GM19468 (cell line): Measurements from ENCODE around the gene ACTMAP.

Experiments
- ATAC-seq: cut with Tn5 transposase; IDR thresholded peaks from one replicate; pipeline ENCODE4 v1.9.1; 2021; ENCODE audit warnings: mild to moderate bottlenecking, moderate library complexity, moderate number of reproducible peaks; ENCODE audit not compliant: unreplicated experiment; ENCODE audit errors: extremely low read depth

ACTMAP gene

DNA sequence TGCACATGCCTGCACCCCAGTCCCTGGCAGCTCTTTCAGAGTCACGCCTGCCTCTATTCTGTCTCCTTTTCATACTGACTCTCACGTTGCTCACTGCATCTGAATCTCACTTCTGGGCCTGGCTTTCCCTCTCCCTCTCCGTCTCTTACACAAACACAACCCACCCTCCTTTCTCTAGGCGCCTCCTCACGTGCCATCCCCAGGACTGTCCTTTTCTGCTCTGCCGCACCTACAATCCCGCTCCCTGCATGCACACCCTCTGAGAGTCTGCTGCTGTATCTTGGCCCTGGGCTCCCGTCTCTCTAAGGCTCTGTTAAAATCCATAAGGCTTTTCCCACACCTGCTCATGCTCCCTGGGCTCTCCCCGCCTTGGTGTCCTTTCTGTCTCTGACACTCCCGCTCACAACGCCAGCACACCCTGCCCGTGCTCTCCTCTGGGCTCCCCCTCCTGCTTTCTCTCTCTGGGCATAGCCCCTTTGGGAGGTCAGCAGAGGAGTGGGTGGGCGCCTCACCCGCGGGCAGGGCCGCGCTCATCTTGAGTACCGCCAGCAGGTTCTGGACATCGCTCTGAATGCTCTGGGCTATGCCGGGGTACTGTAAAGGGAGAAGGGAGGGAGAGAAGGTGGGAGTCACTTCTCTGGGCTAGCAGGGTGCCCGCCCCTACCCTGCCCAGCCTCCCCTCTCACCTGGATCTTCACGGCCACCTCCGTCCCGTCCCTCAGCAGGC lies 47.1 kb downstream of the ACTMAP start:
- ATAC-seq = no peak

DNA sequence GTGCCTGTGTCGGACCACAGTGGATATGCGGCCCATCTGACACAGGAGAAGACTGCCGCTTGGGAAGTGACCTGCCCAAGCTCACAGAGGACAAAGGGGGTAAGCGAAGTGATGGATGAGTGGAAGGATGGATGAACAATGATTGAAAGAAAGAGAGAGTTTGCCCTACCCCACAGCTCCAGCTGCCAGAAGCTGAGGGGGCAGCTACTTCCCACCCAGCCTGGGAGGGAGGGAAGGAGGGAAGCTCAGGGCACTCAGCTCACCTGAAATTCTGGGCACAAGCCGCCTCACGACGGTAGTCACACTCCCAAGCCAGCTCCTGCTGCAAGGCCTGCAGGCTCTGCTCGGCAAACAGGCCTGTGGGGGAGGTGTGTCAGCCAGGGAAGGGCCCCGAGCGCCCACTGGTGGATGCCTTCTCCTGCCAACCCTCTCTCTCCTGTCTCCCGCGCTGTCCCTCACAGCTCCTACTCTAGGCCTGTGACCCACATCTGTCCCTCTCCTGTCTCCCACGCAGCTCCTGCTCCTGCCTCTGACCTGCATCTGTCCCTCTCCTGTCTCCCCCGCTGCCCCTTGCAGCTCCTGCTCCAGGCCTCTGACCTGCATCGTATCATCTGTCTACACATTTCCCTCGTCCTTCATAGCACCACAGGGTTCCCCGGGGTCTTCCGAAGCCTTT lies 47.8 kb downstream of the ACTMAP start:
- no peak for ATAC-seq

DNA sequence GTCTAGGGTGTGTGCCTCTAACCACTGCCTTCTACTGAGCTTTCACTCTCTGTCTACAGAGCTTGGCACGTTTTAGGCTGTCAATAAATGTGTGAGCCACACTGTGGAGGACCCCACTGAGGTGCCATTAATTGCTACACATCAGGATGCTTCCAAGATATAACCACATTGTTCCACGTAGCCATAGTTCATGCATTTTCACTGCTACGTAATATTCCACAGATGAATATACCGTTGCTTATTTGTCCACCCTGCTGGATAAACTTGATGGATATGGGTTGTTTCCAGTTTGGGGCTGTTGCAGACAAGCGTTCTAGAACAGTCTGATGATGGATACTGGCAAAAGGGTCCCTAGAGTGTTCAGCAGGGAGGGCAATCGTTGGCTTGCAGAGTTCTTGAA lies 48.5 kb downstream of the ACTMAP start:
- ATAC-seq = no peak

DNA sequence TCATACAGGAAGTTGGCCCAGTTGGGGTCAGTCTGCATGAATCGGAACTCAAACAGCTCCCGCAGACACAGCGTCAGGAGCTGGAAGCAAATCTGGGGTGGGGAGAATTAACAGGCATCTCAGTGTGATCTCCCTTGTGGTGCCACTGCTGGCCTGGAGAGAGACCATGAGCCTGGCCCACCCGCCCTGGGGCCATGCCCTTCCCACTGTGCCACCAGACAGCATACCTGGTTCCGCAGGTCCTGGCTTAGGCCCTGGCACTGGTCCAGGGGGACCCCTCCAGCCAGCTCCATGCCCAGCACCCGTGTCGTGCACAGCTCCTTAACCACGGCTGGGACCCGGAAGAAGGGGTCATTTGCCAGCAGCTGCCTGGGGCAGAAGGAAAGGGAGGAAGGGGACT lies 50.2 kb downstream of the ACTMAP start:
- no peak for ATAC-seq

DNA sequence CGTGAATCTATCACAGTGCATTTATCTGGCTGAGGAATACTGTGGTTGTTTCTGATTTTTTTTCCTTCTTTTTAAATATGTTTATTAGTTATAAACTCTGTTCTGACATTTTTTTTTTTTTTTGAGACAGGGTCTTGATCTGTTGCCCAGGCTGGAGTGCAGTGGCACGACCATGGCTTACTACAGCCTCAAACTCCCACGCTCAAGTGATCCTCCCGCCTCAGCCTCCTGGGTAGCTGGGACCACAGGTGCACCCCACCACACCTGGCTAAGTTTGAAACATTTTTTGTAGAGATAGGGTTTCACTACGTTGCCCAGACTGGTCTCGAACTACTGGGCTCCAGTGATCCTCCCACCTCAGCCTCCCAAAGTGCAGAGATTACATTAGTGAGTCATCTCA lies 53.3 kb downstream of the ACTMAP start:
- ATAC-seq = no peak

DNA sequence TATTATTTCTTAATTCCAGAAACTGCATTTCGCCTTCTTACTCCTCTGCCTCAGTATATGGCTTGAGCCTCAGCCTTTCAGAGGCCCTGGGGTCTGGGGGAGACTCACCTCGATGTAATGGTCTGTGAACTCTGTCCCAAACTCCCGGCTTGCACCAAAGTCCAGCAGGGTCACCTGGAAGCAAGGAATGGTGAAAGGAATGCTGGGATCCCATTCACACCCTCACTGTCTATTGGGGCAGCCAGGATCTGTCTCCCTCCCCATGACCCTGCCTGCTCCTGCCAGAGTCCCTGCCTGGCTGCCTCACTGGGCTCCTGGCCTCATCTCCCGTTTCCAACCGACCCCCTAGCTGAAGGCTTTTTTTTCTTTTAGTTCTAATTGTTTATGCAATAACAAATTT lies 54.4 kb downstream of the ACTMAP start:
- ATAC-seq = no peak

DNA sequence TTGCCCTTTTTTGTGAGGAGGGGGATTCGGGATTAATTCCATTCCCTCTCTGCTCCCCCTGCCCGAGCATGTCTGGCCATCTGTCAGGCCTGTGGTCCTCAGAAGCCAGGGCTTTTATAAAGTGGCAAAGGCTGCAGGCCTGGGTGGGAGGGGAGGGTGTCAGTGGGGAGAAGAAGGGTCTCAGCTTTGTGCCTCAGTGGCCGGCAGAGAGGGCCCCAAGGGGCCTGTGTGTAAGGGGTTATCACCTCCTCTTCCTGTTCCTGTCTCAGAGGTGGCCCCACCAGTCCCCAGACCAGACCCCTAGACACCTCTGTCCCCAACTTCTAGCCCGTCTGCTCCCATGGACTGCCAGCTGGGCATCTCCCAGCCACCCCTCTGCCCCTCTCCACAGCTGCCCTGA lies 56.4 kb downstream of the ACTMAP start:
- ATAC-seq = no peak

DNA sequence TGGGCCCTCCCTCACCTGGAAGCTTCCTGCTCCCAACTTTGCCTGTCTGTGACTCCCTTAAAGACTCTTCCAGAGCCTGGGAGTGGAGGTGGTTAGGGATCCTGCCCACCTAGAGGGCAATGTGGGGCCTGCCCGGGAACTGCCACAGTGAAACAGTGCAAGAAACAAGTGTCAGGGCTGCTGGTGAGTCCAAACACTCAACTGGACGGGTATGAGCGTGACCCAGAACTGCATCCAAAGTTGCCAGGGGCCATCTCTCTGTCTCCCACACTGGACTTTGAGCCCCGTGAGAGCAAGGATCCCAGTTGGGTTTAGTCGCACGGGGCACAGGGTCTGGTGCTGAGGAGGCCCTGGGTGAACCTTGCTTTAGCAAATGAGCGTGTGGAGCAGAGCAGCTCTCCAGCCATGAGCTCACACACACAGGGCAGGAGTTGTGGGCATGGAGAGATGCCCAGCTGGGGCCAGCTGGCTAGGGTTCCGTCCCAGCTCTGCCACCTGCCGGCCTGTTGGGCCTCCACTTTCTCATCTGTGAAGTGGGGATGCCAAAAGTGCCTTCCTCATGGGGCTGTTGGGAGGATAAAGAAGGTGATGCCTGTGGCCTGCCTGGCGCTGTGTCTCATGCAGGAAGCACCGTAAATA lies 57.0 kb downstream of the ACTMAP start:
- no peak for ATAC-seq

DNA sequence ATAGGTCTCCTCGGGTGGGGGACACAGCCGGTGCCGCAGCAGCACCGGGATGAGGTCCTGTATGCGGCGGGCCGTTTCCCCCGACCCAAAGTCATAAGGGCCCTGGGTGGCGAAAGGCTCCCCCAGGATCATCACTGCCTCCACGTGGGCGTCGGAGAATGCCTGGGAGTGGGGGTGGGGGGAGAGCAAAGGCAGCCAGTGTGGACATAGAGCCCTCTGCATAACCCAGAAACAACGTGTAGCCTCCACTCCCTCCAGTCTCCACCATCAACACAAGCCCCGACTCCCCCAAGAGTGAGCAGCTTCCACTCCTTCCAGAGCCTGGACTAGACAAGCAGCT lies 58.1 kb downstream of the ACTMAP start:
- ATAC-seq = no peak

DNA sequence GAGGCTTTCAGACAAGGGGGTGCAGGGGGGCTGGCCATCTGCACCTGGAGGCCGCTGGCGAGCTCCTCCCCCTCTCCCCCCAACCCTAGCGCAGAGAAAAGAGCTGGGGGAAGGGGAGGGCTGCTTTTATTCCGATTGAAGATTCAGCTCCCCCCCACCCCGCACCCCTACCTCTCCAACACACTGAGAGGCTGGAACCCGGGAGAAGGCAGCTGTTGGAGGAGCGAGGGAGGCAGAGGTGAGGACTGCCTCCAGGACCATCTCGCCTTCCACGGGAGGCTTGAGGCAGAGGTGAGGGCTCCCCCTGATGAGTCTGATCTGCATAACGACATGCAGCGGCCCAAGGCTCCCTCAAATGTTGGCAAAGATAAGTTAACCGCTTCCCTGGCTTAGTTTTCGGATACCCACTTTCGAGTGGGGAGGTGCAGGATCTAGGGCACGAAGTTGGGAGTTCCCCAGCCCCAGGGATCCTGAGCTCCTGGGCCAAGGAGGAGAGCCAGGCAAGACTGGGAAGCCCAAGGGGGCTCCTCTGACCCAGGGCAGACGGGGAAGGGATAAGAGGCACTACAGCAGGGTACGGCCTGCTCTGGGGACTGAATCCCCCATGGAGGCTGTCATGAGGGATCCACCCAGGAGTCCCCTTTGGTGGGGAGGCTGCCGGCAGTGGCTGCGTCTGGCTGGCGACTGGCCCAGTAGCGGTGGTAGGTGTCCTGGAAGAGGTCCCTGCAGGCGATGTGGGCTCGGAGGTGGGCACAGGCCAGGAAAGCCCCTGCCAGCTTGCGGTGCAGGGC lies 58.7 kb downstream of the ACTMAP start:
- no peak for ATAC-seq
